Progenitor cell of endocrine pancreas (in vitro differentiated cells): Measurements from ENCODE around the gene ARFGAP1. TPM values are rescaled to one million over a fixed set of nuclear protein-coding genes. Genes with fewer than 3 reads are reported as not detected.

Source experiments
- DNase-seq: peaks from one replicate; pipeline ENCODE4 v3.0.0; 2021; ENCODE audit warnings: low spot score; ENCODE audit not compliant: unreplicated experiment
- H3K27ac Mint-ChIP-seq: 2 replicates; pipeline ENCODE4 v1.8.0; 2021; ENCODE audit warnings: mild to moderate bottlenecking, moderate library complexity, mixed read lengths
- H3K27me3 Mint-ChIP-seq: 2 replicates; pipeline ENCODE4 v1.8.0; 2021; ENCODE audit warnings: mixed read lengths
- H3K36me3 Mint-ChIP-seq: 2 replicates; pipeline ENCODE4 v1.8.0; 2022; ENCODE audit warnings: mixed read lengths; ENCODE audit not compliant: insufficient read depth
- H3K4me1 Mint-ChIP-seq: 2 replicates; pipeline ENCODE4 v1.8.0; 2021; ENCODE audit warnings: low read depth, mixed read lengths
- H3K4me3 Mint-ChIP-seq: 2 replicates; pipeline ENCODE4 v1.8.0; 2021; ENCODE audit warnings: low read depth, mild to moderate bottlenecking, moderate library complexity, mixed read lengths
- H3K9me3 Mint-ChIP-seq: 2 replicates; pipeline ENCODE4 v1.8.0; 2021; ENCODE audit warnings: low read depth, mixed read lengths
- total RNA-seq: library from RNA; stranded (reverse); gene quantifications from 2 replicates; pipeline ENCODE4 v1.2.1, GENCODE V29; 2021
- TF ChIP-seq, protein P1 (sequence below): fragments of 200-600 bp; sonication (generic); IDR thresholded peaks from one replicate; pipeline ENCODE4 v1.5.0; 2021; ENCODE audit warnings: antibody characterized with exemption, mild to moderate bottlenecking; ENCODE audit not compliant: unreplicated experiment

The ARFGAP1 gene
- total RNA-seq, 1 donor from 2014 or later = 119 TPM

DNA sequence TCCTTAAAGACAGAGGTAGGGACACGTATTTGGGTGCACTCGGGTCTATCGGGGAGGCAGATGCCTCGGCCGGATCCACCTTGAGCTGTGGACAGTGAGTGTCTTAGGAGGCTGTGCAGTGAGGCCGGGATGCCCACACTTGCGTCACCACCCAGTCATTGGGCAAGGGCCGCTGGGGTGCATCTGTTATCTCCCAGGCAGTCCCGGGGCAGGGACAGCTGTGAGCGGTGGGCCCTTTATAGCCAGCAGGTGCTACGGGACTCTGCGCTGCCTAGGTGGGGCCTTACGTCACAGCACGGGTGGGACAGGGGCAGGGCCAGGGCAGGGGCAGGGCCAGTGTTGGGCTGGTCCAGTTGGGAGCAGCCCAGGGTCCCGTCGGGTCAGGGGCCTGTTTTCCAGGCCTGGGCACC lies 19.7 kb downstream of the ARFGAP1 start:
- Mint-ChIP-seq H3K4me1 (no peaks in the 10 kb centered on the region), H3K9me3 (no peaks in the 10 kb centered on the region), H3K4me3 (no peak overlapping the region), H3K27me3 (peaks cover 13% of the 10 kb centered on the region), H3K27ac (no peak overlapping the region), H3K36me3 (peaks cover 2% of the 10 kb centered on the region)
- no peak for DNase-seq
- TF ChIP-seq, protein P1, sequence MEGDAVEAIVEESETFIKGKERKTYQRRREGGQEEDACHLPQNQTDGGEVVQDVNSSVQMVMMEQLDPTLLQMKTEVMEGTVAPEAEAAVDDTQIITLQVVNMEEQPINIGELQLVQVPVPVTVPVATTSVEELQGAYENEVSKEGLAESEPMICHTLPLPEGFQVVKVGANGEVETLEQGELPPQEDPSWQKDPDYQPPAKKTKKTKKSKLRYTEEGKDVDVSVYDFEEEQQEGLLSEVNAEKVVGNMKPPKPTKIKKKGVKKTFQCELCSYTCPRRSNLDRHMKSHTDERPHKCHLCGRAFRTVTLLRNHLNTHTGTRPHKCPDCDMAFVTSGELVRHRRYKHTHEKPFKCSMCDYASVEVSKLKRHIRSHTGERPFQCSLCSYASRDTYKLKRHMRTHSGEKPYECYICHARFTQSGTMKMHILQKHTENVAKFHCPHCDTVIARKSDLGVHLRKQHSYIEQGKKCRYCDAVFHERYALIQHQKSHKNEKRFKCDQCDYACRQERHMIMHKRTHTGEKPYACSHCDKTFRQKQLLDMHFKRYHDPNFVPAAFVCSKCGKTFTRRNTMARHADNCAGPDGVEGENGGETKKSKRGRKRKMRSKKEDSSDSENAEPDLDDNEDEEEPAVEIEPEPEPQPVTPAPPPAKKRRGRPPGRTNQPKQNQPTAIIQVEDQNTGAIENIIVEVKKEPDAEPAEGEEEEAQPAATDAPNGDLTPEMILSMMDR = no peak

DNA sequence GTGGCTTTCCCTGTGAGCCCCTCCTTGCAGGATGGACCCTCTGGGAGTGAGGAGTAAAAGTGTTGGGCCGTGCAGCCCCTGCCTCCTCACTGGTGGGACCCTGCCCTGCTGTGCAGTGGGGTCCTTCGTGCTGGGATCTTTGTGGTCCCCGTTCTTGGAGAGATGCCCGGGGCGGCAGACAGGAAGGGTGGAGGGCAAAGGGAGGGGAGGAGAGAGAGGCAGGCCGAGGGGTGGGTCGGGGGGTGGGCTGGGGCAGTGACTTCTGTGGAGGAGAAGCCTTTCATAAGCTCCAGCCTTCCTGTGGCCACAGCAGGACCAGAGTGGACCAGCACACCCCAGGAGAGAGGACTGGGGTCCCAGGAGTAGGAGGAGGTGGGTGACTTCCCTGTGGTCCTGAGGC lies 20.3 kb downstream of the ARFGAP1 start, which contains the start of gene COL20A1:
COL20A1 (plus strand) TSS at position 283 of the 400 bp plus-strand sequence. CDS start 1,922 bp downstream, outside the sequence.
- Mint-ChIP-seq H3K27me3 (peaks cover 13% of the 10 kb centered on the region), H3K36me3 (peaks cover 2% of the 10 kb centered on the region), H3K4me1 (no peaks in the 10 kb centered on the region), H3K9me3 (no peaks in the 10 kb centered on the region), H3K4me3 (no peak within 1 kb of the TSS), H3K27ac (no peak within 1 kb of the TSS)
- TF ChIP-seq, protein P1 = no peak
- no peak for DNase-seq

DNA sequence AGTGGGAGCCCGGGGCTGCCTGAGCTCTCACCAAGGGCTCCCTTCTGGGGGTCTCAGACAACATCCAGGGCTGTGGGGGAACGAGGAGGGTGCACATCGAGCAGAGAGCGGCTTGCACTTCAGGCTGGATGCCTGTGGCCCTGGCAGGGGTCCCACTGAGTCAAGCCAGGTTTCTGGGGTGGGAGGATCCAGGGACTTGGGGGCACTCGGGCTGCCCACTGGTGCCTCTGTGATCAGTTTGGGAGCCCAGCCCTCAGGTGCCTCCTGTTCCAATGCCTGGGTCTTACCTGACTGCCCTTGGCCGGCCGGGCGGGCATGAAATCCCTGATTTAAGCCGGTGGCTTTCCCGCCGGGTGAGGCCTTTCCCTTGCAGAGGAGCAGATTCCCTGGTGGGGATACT lies 20.8 kb downstream of the ARFGAP1 start:
- Mint-ChIP-seq H3K4me1 (no peaks in the 10 kb centered on the region), H3K9me3 (no peaks in the 10 kb centered on the region), H3K27me3 (peaks cover 13% of the 10 kb centered on the region), H3K4me3 (no peak overlapping the region), H3K36me3 (no peaks in the 10 kb centered on the region), H3K27ac (no peak overlapping the region)
- TF ChIP-seq, protein P1 = no peak
- no peak for DNase-seq

DNA sequence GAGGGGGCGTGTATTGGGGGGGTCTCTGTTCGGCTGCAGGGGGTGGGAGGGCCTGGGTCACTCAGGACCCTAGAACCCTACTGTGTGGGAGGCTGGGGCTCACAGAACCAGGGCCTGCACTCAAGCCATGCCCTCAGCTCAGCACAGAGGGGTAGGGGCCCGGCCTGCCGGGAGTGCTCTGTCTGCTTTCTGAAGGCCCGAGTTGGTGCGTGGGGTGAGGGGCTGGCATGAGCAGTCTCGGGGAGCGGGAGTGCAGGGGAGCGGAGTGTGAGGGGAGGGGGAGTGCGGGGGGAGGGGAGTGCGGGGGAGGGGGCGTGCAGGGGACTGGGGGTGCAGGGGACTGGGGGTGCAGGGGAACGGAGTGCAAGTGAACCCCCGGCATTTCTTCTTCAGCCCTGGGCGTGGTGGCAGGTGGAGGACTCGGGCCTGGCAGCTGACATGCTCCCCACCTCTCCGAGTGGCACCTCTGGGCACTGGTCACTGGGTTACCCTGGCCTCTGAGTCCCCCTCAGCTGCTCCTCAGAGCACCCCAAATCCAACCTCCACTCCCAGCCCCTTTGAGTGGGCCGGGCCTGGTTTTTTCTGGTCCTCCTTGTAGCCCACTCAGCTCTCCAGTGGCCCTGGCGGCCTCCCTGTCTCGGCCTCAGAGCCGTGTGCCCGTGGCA lies 21.4 kb downstream of the ARFGAP1 start:
- no peak overlapping the region for H3K4me3 Mint-ChIP-seq
- no peaks in the 10 kb centered on the region for H3K36me3 Mint-ChIP-seq
- DNase-seq = no peak
- H3K4me1 Mint-ChIP-seq = no peaks in the 10 kb centered on the region
- no peak overlapping the region for H3K27ac Mint-ChIP-seq
- no peaks in the 10 kb centered on the region for H3K9me3 Mint-ChIP-seq
- TF ChIP-seq, protein P1 = no peak
- peaks cover 15% of the 10 kb centered on the region for H3K27me3 Mint-ChIP-seq

DNA sequence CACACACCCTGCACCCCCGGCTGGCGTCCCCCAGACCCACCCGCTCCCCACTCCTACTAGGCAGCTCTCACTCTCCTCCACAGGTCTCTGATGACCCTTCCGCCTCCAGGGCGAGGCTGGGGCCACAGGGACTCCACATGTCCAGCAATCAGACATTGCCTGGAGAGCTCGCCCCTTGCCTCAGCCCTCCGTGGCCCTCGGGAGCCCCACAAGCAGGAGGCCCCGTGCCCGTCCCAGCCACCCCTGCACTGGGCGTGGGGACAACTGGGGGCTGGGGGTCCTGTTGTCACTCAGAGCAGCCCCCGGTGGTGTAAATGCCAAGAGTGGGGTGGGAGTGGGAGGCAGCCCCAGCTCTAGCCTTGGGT lies 21.9 kb downstream of the ARFGAP1 start:
- no peak for DNase-seq
- H3K4me3 Mint-ChIP-seq = no peak overlapping the region
- H3K27me3 Mint-ChIP-seq = peaks cover 21% of the 10 kb centered on the region
- no peak overlapping the region for H3K27ac Mint-ChIP-seq
- H3K9me3 Mint-ChIP-seq = no peaks in the 10 kb centered on the region
- TF ChIP-seq, protein P1 = no peak
- no peaks in the 10 kb centered on the region for H3K4me1 Mint-ChIP-seq
- H3K36me3 Mint-ChIP-seq = no peaks in the 10 kb centered on the region
